SIG-M5 treated with dmso at 0.1 percent for 504 hours (cell line): Measurements from ENCODE around the gene SELENBP1.
"Not testable (repeated sequence)": the region's sequence is repeated elsewhere in the genome, so short reads cannot be mapped to it uniquely, and the experiment has no call there.

Experiments
- DNase-seq: peaks from one replicate; lab custom pipeline; 2025; ENCODE audit not compliant: unreplicated experiment; lab: John Stamatoyannopoulos, UW

The SELENBP1 gene

GRCh38 chr1:151384584-151384983 is 12.1 kb upstream of the SELENBP1 start:
- no peak for DNase-seq

- no peak for DNase-seq
Measured at GRCh38 chr1:151377150-151377884, 4.8 kb upstream of the SELENBP1 start.

- DNase-seq: no peak
Measured at GRCh38 chr1:151373196-151373595, 691 bp upstream of the SELENBP1 start.

- DNase-seq: no peak
Measured at GRCh38 chr1:151371370-151372057, 991 bp downstream of the SELENBP1 start.

GRCh38 chr1:151370211-151370911 is 2.1 kb downstream of the SELENBP1 start:
- peak; percentile 75 for DNase-seq

- no peak for DNase-seq
Measured at GRCh38 chr1:151369621-151370048, 2.9 kb downstream of the SELENBP1 start.

- no peak for DNase-seq
Measured at GRCh38 chr1:151369302-151369610, 3.2 kb downstream of the SELENBP1 start.

GRCh38 chr1:151368393-151369301 is 3.9 kb downstream of the SELENBP1 start:
- no peak for DNase-seq

GRCh38 chr1:151367658-151368392 is 4.7 kb downstream of the SELENBP1 start:
- DNase-seq: no peak

- DNase-seq: no peak
Measured at GRCh38 chr1:151364996-151365395, 7.5 kb downstream of the SELENBP1 start.

- DNase-seq: no peak
Measured at GRCh38 chr1:151362308-151363155, 10.0 kb downstream of the SELENBP1 start.

GRCh38 chr1:151361883-151362282 is 10.6 kb downstream of the SELENBP1 start:
- DNase-seq: no peak

- DNase-seq: peak; percentile 21
Measured at GRCh38 chr1:151356696-151357095, 15.8 kb downstream of the SELENBP1 start.

- peak; percentile 30 for DNase-seq
Measured at GRCh38 chr1:151352021-151352718, 20.3 kb downstream of the SELENBP1 start.

- not testable (repeated sequence) for DNase-seq
Measured at GRCh38 chr1:151350323-151350722, 22.2 kb downstream of the SELENBP1 start.

GRCh38 chr1:151347523-151348246 is 24.8 kb downstream of the SELENBP1 start:
- no peak for DNase-seq

GRCh38 chr1:151346769-151347522 is 25.6 kb downstream of the SELENBP1 start, which contains the start of gene RFX5:
Gene RFX5 (minus strand): TSS chr1:151347252. CDS start chr1:151346320, 932 bp downstream.
- DNase-seq: peak; percentile 100
